ENCODE measurements around the gene TLR2. TPM values are rescaled to one million over a fixed set of nuclear protein-coding genes. Genes with fewer than 3 reads are reported as not detected.
A peak's percentile ranks its signal among the peaks of the same experiment; 100 is the strongest.

TLR2 gene
- total RNA-seq, 1 experiment from 2014 or later, result 1.1 TPM

- Histone ChIP-seq H3K36me3 (ENCODE audit: insufficient read depth, low read length, poor library complexity, severe bottlenecking) (no peaks in the 10 kb centered on the region), H3K4me1 (ENCODE audit: insufficient read depth, low read length, poor library complexity, severe bottlenecking) (peaks cover 14% of the 10 kb centered on the region), H3K27ac (ENCODE audit: low read depth, low read length, poor library complexity, severe bottlenecking) (no peak overlapping the region), H3K4me3 (ENCODE audit: low read depth, low read length, poor library complexity, severe bottlenecking) (no peak overlapping the region), H3K9me3 (ENCODE audit: low read depth, low read length, poor library complexity, severe bottlenecking) (no peaks in the 10 kb centered on the region), H3K27me3 (replicated peaks; ENCODE audit: insufficient read depth, low read depth, low read length, poor library complexity) (no peaks in the 10 kb centered on the region)
- BruUV-seq (replicated peaks), result no TSS peak
- DNase-seq (ENCODE audit: low spot score), result peak; percentile 85
- POLR2A ChIA-PET (ENCODE audit: low non-redundant PET), result no interaction called here
- TF ChIP-seq CTCF (conservative IDR thresholded peaks at IDR 0.05; ENCODE audit: low read depth, low read length), result no peak
- TF ChIP-seq EZH2 (IDR thresholded peaks at IDR 0.05; ENCODE audit: borderline replicate concordance, low read depth, low read length, poor library complexity, severe bottlenecking), result no peak
- intact Hi-C loops (cut with micrococcal nuclease; ENCODE audit: unreplicated experiment), result no loop called here
- CTCF ChIA-PET, result interaction anchor here (0.6 kb wide), 1 partner anchor 137 kb away, joined by 3 read pairs; no protein-coding TSS in a partner anchor
Measured at GRCh38 chr4:153651587-153651986, 32.5 kb upstream of the TLR2 start.

GRCh38 chr4:153652051-153652784 lies 31.9 kb upstream of the TLR2 start:
- DNase-seq (ENCODE audit: low spot score), result no peak
- ChIA-PET POLR2A (ENCODE audit: low non-redundant PET) (no interaction called here), CTCF (interaction anchor here (0.6 kb wide), 1 partner anchor 136 kb away, joined by 3 read pairs; no protein-coding TSS in a partner anchor)
- BruUV-seq (replicated peaks), result no TSS peak
- Histone ChIP-seq H3K27me3 (replicated peaks; ENCODE audit: insufficient read depth, low read depth, low read length, poor library complexity) (no peaks in the 10 kb centered on the region), H3K4me3 (ENCODE audit: low read depth, low read length, poor library complexity, severe bottlenecking) (no peak overlapping the region), H3K27ac (ENCODE audit: low read depth, low read length, poor library complexity, severe bottlenecking) (no peak overlapping the region), H3K9me3 (ENCODE audit: low read depth, low read length, poor library complexity, severe bottlenecking) (no peaks in the 10 kb centered on the region), H3K36me3 (ENCODE audit: insufficient read depth, low read length, poor library complexity, severe bottlenecking) (no peaks in the 10 kb centered on the region), H3K4me1 (ENCODE audit: insufficient read depth, low read length, poor library complexity, severe bottlenecking) (peaks cover 14% of the 10 kb centered on the region)
- no peak for TF ChIP-seq EZH2 (IDR thresholded peaks at IDR 0.05; ENCODE audit: borderline replicate concordance, low read depth, low read length, poor library complexity, severe bottlenecking)
- TF ChIP-seq CTCF (conservative IDR thresholded peaks at IDR 0.05; ENCODE audit: low read depth, low read length), result no peak
- intact Hi-C loops (cut with micrococcal nuclease; ENCODE audit: unreplicated experiment), result no loop called here

- no TSS peak for BruUV-seq (replicated peaks)
- POLR2A ChIA-PET (ENCODE audit: low non-redundant PET), result no interaction called here
- no peaks in the 10 kb centered on the region for H3K27me3 ChIP-seq (replicated peaks; ENCODE audit: insufficient read depth, low read depth, low read length, poor library complexity)
Measured at GRCh38 chr4:153655002-153655541, 29.0 kb upstream of the TLR2 start.

More at GRCh38 chr4:153655002-153655541, 29.0 kb upstream of the TLR2 start:
- TF ChIP-seq EZH2 (IDR thresholded peaks at IDR 0.05; ENCODE audit: borderline replicate concordance, low read depth, low read length, poor library complexity, severe bottlenecking) (no peak), CTCF (conservative IDR thresholded peaks at IDR 0.05; ENCODE audit: low read depth, low read length) (no peak)
- intact Hi-C loops (cut with micrococcal nuclease; ENCODE audit: unreplicated experiment), result no loop called here
- DNase-seq (ENCODE audit: low spot score), result no peak
- H3K36me3 ChIP-seq (ENCODE audit: insufficient read depth, low read length, poor library complexity, severe bottlenecking), result no peaks in the 10 kb centered on the region
- H3K4me1 ChIP-seq (ENCODE audit: insufficient read depth, low read length, poor library complexity, severe bottlenecking), result peaks cover 14% of the 10 kb centered on the region
- H3K9me3 ChIP-seq (ENCODE audit: low read depth, low read length, poor library complexity, severe bottlenecking), result no peaks in the 10 kb centered on the region
- no peak overlapping the region for H3K27ac ChIP-seq (ENCODE audit: low read depth, low read length, poor library complexity, severe bottlenecking)
- H3K4me3 ChIP-seq (ENCODE audit: low read depth, low read length, poor library complexity, severe bottlenecking), result no peak overlapping the region
- CTCF ChIA-PET, result no interaction called here
